Peyer's patch (tissue), 4 donors: ENCODE measurements around the gene SLC39A10. TPM values are rescaled to one million over a fixed set of nuclear protein-coding genes. Genes with fewer than 3 reads are reported as not detected.

Experiments
- DNase-seq, 3 donors: peaks; one replicate each; pipeline ENCODE4 v3.0.0-alpha.2; 2017 to 2019
- H3K27ac ChIP-seq, 4 donors: fragments of 200-600 bp; sonication (generic); one replicate each; pipeline ENCODE4 v1.5.1; 2016 to 2019
- H3K27me3 ChIP-seq, 2 donors: fragments of 200-600 bp; sonication (generic); one replicate each; pipeline ENCODE4 v1.5.1; 2019
- H3K36me3 ChIP-seq, 3 donors: fragments of 200-600 bp; sonication (generic); one replicate each; pipeline ENCODE4 v1.5.1; 2016 to 2019
- H3K4me1 ChIP-seq, 4 donors: fragments of 200-600 bp; sonication (generic); one replicate each; pipeline ENCODE4 v1.5.1; 2016 to 2019
- H3K4me3 ChIP-seq, 4 donors: fragments of 200-600 bp; sonication (generic); 1 replicate in 3 of 4; 2 replicates in 1 of 4; pipeline ENCODE4 v1.5.1; 2016 to 2019; ENCODE audit warnings: mild to moderate bottlenecking in 1 of 4
- H3K9me3 ChIP-seq, 4 donors: fragments of 200-600 bp; sonication (generic); one replicate each; pipeline ENCODE4 v1.5.1; 2016 to 2019; ENCODE audit warnings: mild to moderate bottlenecking in 1 of 4
- POLR2A ChIP-seq, 2 donors: fragments of 450-650 bp; IDR thresholded peaks; one replicate each; pipeline ENCODE4 v1.5.1; 2017; ENCODE audit warnings: antibody characterized with exemption in 2 of 2, mild to moderate bottlenecking in 2 of 2, moderate library complexity in 2 of 2
- total RNA-seq, 4 donors: library from RNA; depleted of rRNA; stranded (reverse); fragments of >200 nt; gene quantifications; one replicate each; pipeline ENCODE4 v1.1.0, GENCODE V29; 2016
- TF ChIP-seq, protein P1 (sequence below), 6 experiments: fragments of 450-650 bp in 4 of 6; fragments of 200-600 bp in 2 of 6; sonication (generic) in 1 of 6; IDR thresholded peaks; one replicate each; pipeline ENCODE4 v1.5.1; 2017 to 2019; ENCODE audit warnings: antibody characterized with exemption in 6 of 6, mild to moderate bottlenecking in 3 of 6, moderate library complexity in 1 of 6

Gene SLC39A10
- total RNA-seq, 4 donors from 2014 or later = 6.0 to 30.5 (median 10.3) TPM

DNA sequence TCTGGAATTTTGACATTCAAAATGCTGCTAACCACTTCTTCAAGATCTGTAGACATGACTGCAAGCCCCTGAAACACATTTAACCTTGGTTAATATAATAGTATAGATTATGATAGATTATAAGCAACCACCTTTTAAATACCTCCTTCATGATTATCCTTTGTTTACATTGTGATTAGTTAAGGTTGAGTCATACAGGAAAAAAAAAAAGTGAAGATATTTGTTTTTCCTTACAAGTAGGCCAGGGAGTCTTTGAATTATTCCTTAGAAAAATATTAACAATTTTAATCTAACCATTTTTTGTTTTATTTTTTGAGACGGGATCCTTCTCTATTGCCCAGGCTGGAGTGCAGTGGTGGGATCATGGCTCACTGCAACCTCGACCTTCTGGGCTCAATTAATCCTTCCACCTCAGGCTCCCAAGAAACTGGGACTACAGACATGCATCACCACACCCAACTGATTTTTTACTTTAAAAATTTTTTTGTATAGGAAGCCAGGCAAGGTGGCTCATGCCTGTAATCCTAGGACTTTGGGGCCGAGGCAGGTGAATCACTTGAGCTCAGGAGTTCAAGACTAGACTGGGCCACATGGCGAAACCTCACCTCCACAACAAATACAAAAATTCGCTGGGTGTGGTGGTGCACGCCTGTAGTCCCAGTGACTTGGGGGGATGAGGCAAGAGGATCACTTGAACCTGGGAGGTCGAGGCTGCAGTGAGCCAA is 99.4 kb downstream of the SLC39A10 start:
- Histone ChIP-seq H3K4me3 (no peak overlapping the region), H3K4me1 (no peaks in the 10 kb centered on the region), H3K36me3 (no peaks in the 10 kb centered on the region), H3K27me3 (no peaks in the 10 kb centered on the region), H3K9me3 (no peaks in the 10 kb centered on the region), H3K27ac (no peak overlapping the region)
- TF ChIP-seq POLR2A (IDR thresholded peaks at IDR 0.05) = no peak
- TF ChIP-seq, protein P1, sequence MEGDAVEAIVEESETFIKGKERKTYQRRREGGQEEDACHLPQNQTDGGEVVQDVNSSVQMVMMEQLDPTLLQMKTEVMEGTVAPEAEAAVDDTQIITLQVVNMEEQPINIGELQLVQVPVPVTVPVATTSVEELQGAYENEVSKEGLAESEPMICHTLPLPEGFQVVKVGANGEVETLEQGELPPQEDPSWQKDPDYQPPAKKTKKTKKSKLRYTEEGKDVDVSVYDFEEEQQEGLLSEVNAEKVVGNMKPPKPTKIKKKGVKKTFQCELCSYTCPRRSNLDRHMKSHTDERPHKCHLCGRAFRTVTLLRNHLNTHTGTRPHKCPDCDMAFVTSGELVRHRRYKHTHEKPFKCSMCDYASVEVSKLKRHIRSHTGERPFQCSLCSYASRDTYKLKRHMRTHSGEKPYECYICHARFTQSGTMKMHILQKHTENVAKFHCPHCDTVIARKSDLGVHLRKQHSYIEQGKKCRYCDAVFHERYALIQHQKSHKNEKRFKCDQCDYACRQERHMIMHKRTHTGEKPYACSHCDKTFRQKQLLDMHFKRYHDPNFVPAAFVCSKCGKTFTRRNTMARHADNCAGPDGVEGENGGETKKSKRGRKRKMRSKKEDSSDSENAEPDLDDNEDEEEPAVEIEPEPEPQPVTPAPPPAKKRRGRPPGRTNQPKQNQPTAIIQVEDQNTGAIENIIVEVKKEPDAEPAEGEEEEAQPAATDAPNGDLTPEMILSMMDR (IDR thresholded peaks at IDR 0.05) = no peak
- no peak for DNase-seq

DNA sequence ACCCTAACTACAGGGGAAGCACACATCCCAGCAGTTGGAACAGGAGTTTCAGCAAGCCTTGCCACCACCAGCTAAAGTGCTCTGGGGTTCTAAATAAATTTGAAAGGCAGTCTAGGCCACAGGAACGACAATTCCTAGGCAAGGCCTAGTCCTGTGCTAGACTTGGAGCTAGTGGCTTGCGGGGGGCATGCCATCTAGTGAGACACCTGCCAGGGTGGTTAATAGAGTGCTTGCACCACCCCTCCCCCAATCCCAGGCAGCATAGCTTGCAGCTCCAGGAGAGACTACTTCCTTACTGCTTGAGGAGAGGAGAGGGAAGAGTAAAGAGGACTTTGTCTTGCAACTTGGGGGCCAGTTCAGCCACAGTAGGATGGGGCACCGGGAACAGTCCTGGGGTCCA is 101.8 kb downstream of the SLC39A10 start:
- TF ChIP-seq POLR2A (IDR thresholded peaks at IDR 0.05) = no peak
- TF ChIP-seq, protein P1 (IDR thresholded peaks at IDR 0.05) = no peak
- no peak for DNase-seq

DNA sequence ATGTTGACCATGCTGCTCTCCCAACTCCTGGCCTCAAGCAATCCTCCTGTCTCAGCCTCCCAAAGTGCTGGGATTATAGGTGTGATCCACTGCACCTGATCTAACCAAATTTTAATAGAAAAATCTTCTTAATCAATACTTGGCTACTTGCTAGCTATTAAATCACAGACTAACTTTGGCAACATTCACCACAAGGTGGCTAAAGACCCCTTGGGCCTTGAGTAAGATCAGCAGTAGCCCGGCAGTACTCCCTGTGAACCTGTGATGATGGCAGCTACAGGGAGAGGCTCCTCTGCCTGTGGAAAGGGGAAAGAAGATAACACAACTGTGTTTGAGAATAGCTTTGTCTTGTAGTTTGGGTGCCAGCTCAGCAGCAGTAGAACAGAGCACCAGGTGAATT is 102.9 kb downstream of the SLC39A10 start:
- Histone ChIP-seq H3K36me3 (no peaks in the 10 kb centered on the region), H3K4me1 (no peaks in the 10 kb centered on the region), H3K4me3 (no peak overlapping the region), H3K27ac (no peak overlapping the region), H3K27me3 (no peaks in the 10 kb centered on the region), H3K9me3 (peaks cover 0 to 4% (median 0%) of the 10 kb centered on the region in 4 donors)
- no peak for DNase-seq
- no peak for TF ChIP-seq POLR2A (IDR thresholded peaks at IDR 0.05)
- TF ChIP-seq, protein P1 (IDR thresholded peaks at IDR 0.05) = no peak

More for the DNA sequence above, 101.8 kb downstream of the SLC39A10 start:
- Histone ChIP-seq H3K36me3 (no peaks in the 10 kb centered on the region), H3K9me3 (no peaks in the 10 kb centered on the region), H3K4me3 (no peak overlapping the region), H3K4me1 (no peaks in the 10 kb centered on the region), H3K27ac (no peak overlapping the region), H3K27me3 (no peaks in the 10 kb centered on the region)

DNA sequence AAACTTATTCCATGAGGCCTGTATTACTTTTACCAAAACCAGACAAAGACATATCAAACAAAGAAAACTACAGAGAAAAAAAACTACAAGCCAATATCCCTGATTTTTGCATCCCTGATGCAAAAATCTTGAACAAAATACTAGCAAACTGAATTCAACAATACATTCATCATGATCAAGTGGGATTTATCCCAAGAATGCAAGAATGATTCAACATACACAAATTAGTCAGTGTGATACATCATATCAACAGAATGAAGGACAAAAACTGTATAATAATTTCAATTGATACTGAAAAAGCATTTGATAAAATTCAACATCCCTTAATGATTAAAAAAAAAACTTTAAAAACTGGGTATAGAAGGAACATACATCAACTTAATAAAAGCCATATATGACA is 106.8 kb downstream of the SLC39A10 start:
- Histone ChIP-seq H3K27ac (no peak overlapping the region), H3K4me3 (no peak overlapping the region), H3K4me1 (no peaks in the 10 kb centered on the region), H3K27me3 (no peaks in the 10 kb centered on the region), H3K36me3 (no peaks in the 10 kb centered on the region), H3K9me3 (peaks cover 0 to 7% (median 0%) of the 10 kb centered on the region in 4 donors)
- no peak for DNase-seq
- TF ChIP-seq, protein P1 (IDR thresholded peaks at IDR 0.05) = no peak
- TF ChIP-seq POLR2A (IDR thresholded peaks at IDR 0.05) = no peak

DNA sequence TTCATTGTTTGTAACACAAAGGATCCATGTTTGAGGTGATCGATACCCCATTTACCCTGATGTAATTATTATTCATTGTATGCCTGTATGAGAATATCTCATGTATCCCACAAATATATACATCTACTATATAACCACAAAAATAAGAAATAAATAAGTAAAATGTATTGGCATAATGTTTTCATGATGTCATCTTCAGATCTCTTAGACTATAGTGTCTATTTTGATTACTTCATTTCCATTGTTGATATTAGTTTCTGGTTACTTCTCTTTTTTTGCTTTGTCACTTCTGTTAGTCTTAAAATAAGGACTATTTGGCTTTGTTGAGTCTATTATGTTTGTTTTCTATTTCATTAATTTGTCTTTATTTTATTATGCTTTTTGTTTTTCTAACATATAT is 109.7 kb downstream of the SLC39A10 start:
- no peaks in the 10 kb centered on the region for H3K27me3 ChIP-seq
- H3K9me3 ChIP-seq = peaks cover 0 to 7% (median 0%) of the 10 kb centered on the region in 4 donors
- DNase-seq = no peak
- no peaks in the 10 kb centered on the region for H3K36me3 ChIP-seq
- H3K4me3 ChIP-seq = no peak overlapping the region
- H3K27ac ChIP-seq = no peak overlapping the region
- H3K4me1 ChIP-seq = no peaks in the 10 kb centered on the region
- no peak for TF ChIP-seq POLR2A (IDR thresholded peaks at IDR 0.05)
- TF ChIP-seq, protein P1 (IDR thresholded peaks at IDR 0.05) = no peak
